GM23248 (cell line): ENCODE data around the gene SGSM2. TPM values are rescaled to one million over a fixed set of nuclear protein-coding genes. Genes with fewer than 3 reads are reported as not detected.

Experiments used
- DNase-seq: peaks from one replicate; pipeline ENCODE4 v3.0.0-alpha.2; 2015
- H2AFZ ChIP-seq: fragments of 200-600 bp; sonication (generic); 2 replicates; pipeline ENCODE4 v1.6.1; 2016; ENCODE audit warnings: antibody characterized with exemption
- H3F3A ChIP-seq: fragments of 200-600 bp; sonication (generic); 2 replicates; pipeline ENCODE4 v1.6.1; 2016; ENCODE audit warnings: mild to moderate bottlenecking, antibody characterized with exemption, mixed run types; ENCODE audit not compliant: insufficient read depth
- H3K27ac ChIP-seq: fragments of 200-600 bp; sonication (generic); 2 replicates; pipeline ENCODE4 v1.5.1; 2016; ENCODE audit warnings: mild to moderate bottlenecking
- H3K27me3 ChIP-seq: fragments of 200-600 bp; sonication (generic); replicated peaks from 2 replicates; pipeline ENCODE4 v1.6.1; 2016; ENCODE audit warnings: mild to moderate bottlenecking; ENCODE audit not compliant: insufficient read depth
- H3K36me3 ChIP-seq: fragments of 200-600 bp; sonication (generic); 2 replicates; pipeline ENCODE4 v1.6.1; 2016; ENCODE audit warnings: low read depth, mild to moderate bottlenecking
- H3K4me1 ChIP-seq: fragments of 200-600 bp; sonication (generic); 2 replicates; pipeline ENCODE4 v1.6.1; 2016; ENCODE audit warnings: mild to moderate bottlenecking; ENCODE audit not compliant: insufficient read depth
- H3K4me2 ChIP-seq: fragments of 200-600 bp; sonication (generic); one replicate; pipeline ENCODE4 v1.6.1; 2016; ENCODE audit warnings: mild to moderate bottlenecking; ENCODE audit not compliant: unreplicated experiment
- H3K4me3 ChIP-seq: fragments of 200-600 bp; sonication (generic); 2 replicates; pipeline ENCODE4 v1.5.1; 2016; ENCODE audit warnings: mild to moderate bottlenecking
- H3K79me2 ChIP-seq: fragments of 200-600 bp; sonication (generic); 2 replicates; pipeline ENCODE4 v1.6.1; 2016; ENCODE audit warnings: mild to moderate bottlenecking; ENCODE audit not compliant: insufficient read depth
- H3K9ac ChIP-seq: fragments of 200-600 bp; sonication (generic); 2 replicates; pipeline ENCODE4 v1.6.1; 2016; ENCODE audit warnings: mild to moderate bottlenecking
- H3K9me2 ChIP-seq: fragments of 200-600 bp; sonication (generic); 2 replicates; pipeline ENCODE4 v1.6.1; 2016; ENCODE audit warnings: mixed run types, mild to moderate bottlenecking, moderate library complexity; ENCODE audit not compliant: insufficient read depth
- H3K9me3 ChIP-seq: fragments of 200-600 bp; sonication (generic); one replicate; pipeline ENCODE4 v1.6.1; 2017; ENCODE audit warnings: low read depth
- H4K20me1 ChIP-seq: fragments of 200-600 bp; sonication (generic); 2 replicates; pipeline ENCODE4 v1.6.0; 2016; ENCODE audit not compliant: insufficient read depth
- EZH2 ChIP-seq: fragments of 200-600 bp; sonication (generic); IDR thresholded peaks from 2 replicates; pipeline ENCODE4 v1.6.1; 2018; ENCODE audit warnings: antibody characterized with exemption, mild to moderate bottlenecking; ENCODE audit not compliant: insufficient read depth, poor library complexity, severe bottlenecking
- EZH2phosphoT487 ChIP-seq: fragments of 200-600 bp; sonication (generic); IDR thresholded peaks from 2 replicates; pipeline ENCODE4 v1.6.1; 2018; ENCODE audit warnings: antibody characterized with exemption, moderate library complexity, mild to moderate bottlenecking, low read depth; ENCODE audit not compliant: insufficient read depth
- WGBS, 2 experiments: methylation state at CpG; one replicate each; pipeline ENCODE4 v1.1.6; 2015 to 2017; ENCODE audit warnings: low lambda C conversion rate in 2 of 2, low coverage in 1 of 2; ENCODE audit errors: missing lambda C conversion rate in 2 of 2; 5-methylcytosine and 5-hydroxymethylcytosine counted together
- in situ Hi-C: fragments of 300-500 bp; cut with MboI; formaldehyde crosslinking; loops from 2 replicates; pipeline ENCODE4 v1.15.0; 2020
- polyA plus RNA-seq: library from polyadenylated mRNA; unstranded; fragments of >200 nt; fragmentation: Nextera tagmentation; extraction: Ambion mirVana; gene quantifications from 2 replicates; pipeline ENCODE4 v1.2.1, GENCODE V29; 2016
- total RNA-seq: library from RNA; depleted of rRNA; stranded (reverse); fragments of >200 nt; shearing (Covaris generic); gene quantifications from 2 replicates; pipeline ENCODE4 v1.2.3, GENCODE V29; 2014

The SGSM2 gene
- total and polyA plus RNA-seq, 2 experiments from 2014 or later, result 19.8 to 32.3 TPM

DNA sequence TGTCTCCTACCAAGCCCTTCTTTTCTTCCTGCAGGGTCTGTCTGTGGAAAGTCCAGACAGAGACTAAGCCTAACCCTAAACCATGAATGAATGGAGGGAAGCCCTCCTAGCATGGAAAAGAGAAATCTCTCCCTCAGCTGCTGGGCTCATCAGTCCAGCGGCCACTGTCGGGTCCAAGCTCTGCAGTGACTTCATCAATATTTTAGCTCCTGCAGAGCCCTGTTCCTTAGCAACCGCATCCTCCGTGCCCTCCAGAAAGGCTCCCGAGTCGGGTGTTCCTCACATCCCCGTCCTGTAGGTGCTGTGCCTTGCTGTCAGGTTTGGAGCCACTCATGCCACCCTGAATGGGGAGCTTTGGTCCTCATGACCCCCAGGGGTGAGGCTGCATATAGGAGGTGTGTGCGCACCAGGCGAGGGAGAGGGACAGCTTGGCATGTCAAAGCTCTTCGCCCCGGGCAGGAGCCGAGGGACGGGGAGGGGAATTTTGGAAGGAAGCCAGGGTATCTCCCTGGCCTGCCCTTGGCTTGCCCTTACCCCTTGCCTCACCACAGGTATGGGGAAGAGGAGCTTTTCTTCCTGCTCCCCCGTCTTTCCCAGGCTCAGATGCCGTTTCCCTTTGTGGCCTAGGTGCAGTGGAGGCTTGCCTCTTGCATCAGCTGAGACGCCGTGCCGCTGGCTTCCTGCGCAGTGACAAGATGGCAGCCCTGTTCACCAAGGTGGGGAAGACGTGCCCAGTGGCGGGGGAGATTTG lies 23.9 kb downstream of the SGSM2 start:
- no peaks in the 10 kb centered on the region for H3K36me3 ChIP-seq
- H3K4me2 ChIP-seq, result no peak overlapping the region
- H3K27ac ChIP-seq, result no peak overlapping the region
- H3K9ac ChIP-seq, result no peak overlapping the region
- no peak for DNase-seq
- no peak overlapping the region for H2AFZ ChIP-seq
- in situ Hi-C loops, result no loop called here
- no peaks in the 10 kb centered on the region for H3K27me3 ChIP-seq
- H3K9me3 ChIP-seq, result no peaks in the 10 kb centered on the region
- no peaks in the 10 kb centered on the region for H3K9me2 ChIP-seq
- no peaks in the 10 kb centered on the region for H3K79me2 ChIP-seq
- no peak overlapping the region for H3K4me3 ChIP-seq
- H4K20me1 ChIP-seq, result no peaks in the 10 kb centered on the region
- peaks cover 13% of the 10 kb centered on the region for H3F3A ChIP-seq
- WGBS, 2 experiments, result 92 to 93% methylated on average over 20 to 21 of the region's 21 CpGs
- peaks cover 7% of the 10 kb centered on the region for H3K4me1 ChIP-seq
- TF ChIP-seq EZH2phosphoT487 (no peak), EZH2 (no peak)

DNA sequence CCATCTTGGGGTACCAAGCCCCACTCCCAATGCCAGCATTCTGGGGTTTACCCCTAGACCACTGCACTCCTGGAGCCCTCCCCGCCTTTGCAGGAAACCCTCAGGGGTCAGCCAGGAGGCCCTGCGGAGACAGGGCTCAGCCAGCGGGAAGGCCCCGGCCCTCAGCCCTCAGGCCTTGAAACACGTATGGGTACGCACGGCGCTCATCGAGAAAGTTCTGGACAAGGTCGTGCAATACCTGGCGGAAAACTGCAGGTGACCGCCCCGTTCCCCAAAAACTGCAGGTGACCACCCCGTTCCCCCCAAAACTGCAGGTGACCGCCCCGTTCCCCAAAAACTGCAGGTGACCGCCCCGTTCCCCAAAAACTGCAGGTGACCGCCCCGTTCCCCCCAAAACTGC lies 24.7 kb downstream of the SGSM2 start:
- 96 to 99% methylated on average over 8 to 20 of the region's 20 CpGs for WGBS, 2 experiments
- no peaks in the 10 kb centered on the region for H3K27me3 ChIP-seq
- in situ Hi-C loops, result no loop called here
- no peaks in the 10 kb centered on the region for H3K79me2 ChIP-seq
- no peaks in the 10 kb centered on the region for H3K36me3 ChIP-seq
- H3K4me3 ChIP-seq, result no peak overlapping the region
- H3K9me2 ChIP-seq, result no peaks in the 10 kb centered on the region
- DNase-seq, result no peak
- TF ChIP-seq EZH2phosphoT487 (no peak), EZH2 (no peak)
- peaks cover 7% of the 10 kb centered on the region for H3K4me1 ChIP-seq
- H3K9ac ChIP-seq, result no peak overlapping the region
- no peak overlapping the region for H3K4me2 ChIP-seq
- H4K20me1 ChIP-seq, result no peaks in the 10 kb centered on the region
- peaks cover 13% of the 10 kb centered on the region for H3F3A ChIP-seq
- H3K27ac ChIP-seq, result no peak overlapping the region
- no peak overlapping the region for H2AFZ ChIP-seq
- no peaks in the 10 kb centered on the region for H3K9me3 ChIP-seq

DNA sequence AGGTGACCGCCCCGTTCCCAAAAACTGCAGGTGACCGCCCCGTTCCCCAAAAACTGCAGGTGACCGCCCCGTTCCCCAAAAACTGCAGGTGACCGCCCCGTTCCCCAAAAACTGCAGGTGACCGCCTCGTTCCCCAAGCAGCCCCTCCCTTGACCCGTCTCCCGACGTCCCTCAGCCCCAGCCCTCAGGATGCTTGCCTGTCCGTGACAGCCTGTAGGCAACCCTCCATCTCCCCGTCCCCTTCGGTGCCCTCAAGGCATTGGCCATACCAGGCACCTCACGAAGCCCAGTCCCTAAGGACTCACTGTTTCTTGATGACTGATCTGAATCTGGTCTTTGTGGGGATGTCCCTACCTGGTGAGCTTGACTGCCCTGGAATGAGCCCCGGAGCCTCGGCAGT lies 25.1 kb downstream of the SGSM2 start:
- peaks cover 13% of the 10 kb centered on the region for H3F3A ChIP-seq
- in situ Hi-C loops, result no loop called here
- no peaks in the 10 kb centered on the region for H3K27me3 ChIP-seq
- no peak overlapping the region for H3K4me2 ChIP-seq
- H3K4me3 ChIP-seq, result no peak overlapping the region
- H3K79me2 ChIP-seq, result no peaks in the 10 kb centered on the region
- no peaks in the 10 kb centered on the region for H3K9me3 ChIP-seq
- no peak overlapping the region for H3K9ac ChIP-seq
- TF ChIP-seq EZH2phosphoT487 (no peak), EZH2 (no peak)
- H2AFZ ChIP-seq, result no peak overlapping the region
- H3K4me1 ChIP-seq, result peaks cover 7% of the 10 kb centered on the region
- 96 to 99% methylated on average over 9 to 19 of the region's 19 CpGs for WGBS, 2 experiments
- H3K27ac ChIP-seq, result no peak overlapping the region
- no peaks in the 10 kb centered on the region for H4K20me1 ChIP-seq
- H3K9me2 ChIP-seq, result no peaks in the 10 kb centered on the region
- DNase-seq, result no peak
- no peaks in the 10 kb centered on the region for H3K36me3 ChIP-seq

DNA sequence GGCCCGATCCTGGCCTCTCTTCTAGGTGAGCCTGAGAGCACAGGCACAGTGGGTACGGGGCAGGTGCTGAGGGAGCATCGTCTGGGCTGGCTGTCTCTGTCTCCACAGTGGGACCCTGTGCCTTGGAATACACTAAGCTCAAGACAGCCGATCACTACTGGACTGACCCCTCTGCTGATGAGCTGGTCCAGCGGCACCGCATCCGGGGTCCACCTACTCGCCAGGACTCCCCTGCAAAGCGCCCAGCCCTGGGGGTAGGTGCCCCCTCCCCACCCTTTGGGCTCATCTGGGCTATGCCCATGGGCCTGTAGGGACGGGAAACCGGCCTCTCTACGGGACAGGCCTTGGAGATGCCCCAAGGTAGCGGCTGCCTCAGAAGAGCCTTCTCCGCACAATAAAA lies 25.6 kb downstream of the SGSM2 start:
- H3K9ac ChIP-seq, result no peak overlapping the region
- H3K4me1 ChIP-seq, result peaks cover 7% of the 10 kb centered on the region
- peaks cover 13% of the 10 kb centered on the region for H3F3A ChIP-seq
- H2AFZ ChIP-seq, result no peak overlapping the region
- H3K27me3 ChIP-seq, result no peaks in the 10 kb centered on the region
- H3K9me2 ChIP-seq, result no peaks in the 10 kb centered on the region
- in situ Hi-C loops, result no loop called here
- 98 to 99% methylated on average over 12 to 14 of the region's 14 CpGs for WGBS, 2 experiments
- no peak overlapping the region for H3K27ac ChIP-seq
- no peak overlapping the region for H3K4me2 ChIP-seq
- DNase-seq, result no peak
- H3K36me3 ChIP-seq, result no peaks in the 10 kb centered on the region
- no peaks in the 10 kb centered on the region for H3K79me2 ChIP-seq
- H3K4me3 ChIP-seq, result no peak overlapping the region
- H3K9me3 ChIP-seq, result no peaks in the 10 kb centered on the region
- no peak for TF ChIP-seq EZH2
- no peak for TF ChIP-seq EZH2phosphoT487
- H4K20me1 ChIP-seq, result no peaks in the 10 kb centered on the region
